Panc1 (cell line): ENCODE measurements around the gene LIPF. TPM values are rescaled to one million over a fixed set of nuclear protein-coding genes. Genes with fewer than 3 reads are reported as not detected.

Experiments used
- ATAC-seq: fragments of 200-7000 bp; cut with Tn5 transposase; 2 replicates; pipeline ENCODE4 v1.9.1; 2020; ENCODE audit warnings: mild to moderate bottlenecking, moderate library complexity
- BruUV-seq: library from RNA; stranded (reverse); fragments of 400-500 nt; replicated peaks from 2 replicates; lab custom pipeline; 2021; lab: Mats Ljungman, UMichigan
- CTCF ChIA-PET: fragments of 300-600 bp; sonication (Branson Sonifier 250); formaldehyde crosslinking; loops from one replicate; lab custom pipeline; 2022; ENCODE audit warnings: antibody characterized with exemption; lab: Charles Lee
- POLR2A ChIA-PET: fragments of 300-600 bp; sonication (Branson Sonifier 250); formaldehyde crosslinking; loops from one replicate; lab custom pipeline; 2022; ENCODE audit warnings: antibody characterized with exemption; lab: Charles Lee
- DNase-seq: peaks from one replicate; pipeline ENCODE4 v3.0.0-alpha.2; 2010; ENCODE audit warnings: low read depth, low spot score
- H3K27ac ChIP-seq: 2 replicates; pipeline ENCODE4 v1.5.1; 2011; ENCODE audit warnings: mild to moderate bottlenecking, low read length, inconsistent platforms
- H3K27me3 ChIP-seq: fragments of 200-500 bp; sonication (Bioruptor generic); 2 replicates; pipeline ENCODE4 v1.6.0; 2014; ENCODE audit warnings: low read length, inconsistent platforms; ENCODE audit not compliant: control insufficient read depth, insufficient read depth
- H3K36me3 ChIP-seq: fragments of 200-500 bp; sonication (Bioruptor generic); 2 replicates; pipeline ENCODE4 v1.5.1; 2014; ENCODE audit warnings: inconsistent platforms, mild to moderate bottlenecking, low read length, moderate library complexity; ENCODE audit not compliant: control insufficient read depth, insufficient read depth
- H3K4me1 ChIP-seq: 2 replicates; pipeline ENCODE4 v1.5.1; 2011; ENCODE audit warnings: inconsistent platforms, mild to moderate bottlenecking, low read length, moderate library complexity; ENCODE audit not compliant: control insufficient read depth, insufficient read depth
- H3K4me3 ChIP-seq, 2 experiments: 2 replicates each; pipeline ENCODE4 v1.5.1; 2011 to 2012; ENCODE audit warnings: low read depth in 2 of 2, low read length in 2 of 2, mild to moderate bottlenecking in 2 of 2, inconsistent platforms in 1 of 2, moderate library complexity in 1 of 2
- H3K9me3 ChIP-seq: fragments of 200-500 bp; sonication (Bioruptor generic); 2 replicates; pipeline ENCODE4 v1.5.1; 2014; ENCODE audit warnings: low read depth, mild to moderate bottlenecking, inconsistent platforms, low read length, moderate library complexity; ENCODE audit not compliant: control insufficient read depth, insufficient read depth
- POLR2AphosphoS5 ChIP-seq: IDR thresholded peaks from 2 replicates; pipeline ENCODE4 v1.6.1; 2012; ENCODE audit warnings: mild to moderate bottlenecking, low read depth, low read length, moderate library complexity
- SIN3A ChIP-seq: IDR thresholded peaks from 2 replicates; pipeline ENCODE4 v1.6.1; 2012; ENCODE audit warnings: low read depth, mild to moderate bottlenecking, low read length, moderate library complexity, borderline replicate concordance; ENCODE audit not compliant: insufficient read depth
- TCF7L2 ChIP-seq: IDR thresholded peaks from 2 replicates; pipeline ENCODE4 v1.6.1; 2011; ENCODE audit warnings: mild to moderate bottlenecking, low read depth, low read length, inconsistent platforms
- in situ Hi-C: cut with HindIII; loops from 2 replicates; pipeline ENCODE4 v1.10.0; 2016; ENCODE audit warnings: low sequenced_read_pairs, low pct_unique_long_range_greater_than_20kb
- intact Hi-C: fragments of 100-400 bp; cut with micrococcal nuclease; formaldehyde crosslinking; loops from one replicate; pipeline ENCODE4 v1.10.0; 2022; ENCODE audit not compliant: unreplicated experiment
- total RNA-seq: library from RNA; stranded (reverse); gene quantifications from one replicate; pipeline ENCODE4 v1.2.1, GENCODE V29; 2021; ENCODE audit not compliant: unreplicated experiment
- TF ChIP-seq, protein P1 (sequence below), 2 experiments: IDR thresholded peaks; 2 replicates each; pipeline ENCODE4 v1.6.1; 2011 to 2012; ENCODE audit warnings: low read depth in 2 of 2, control low read depth in 1 of 2, low read length in 1 of 2, mild to moderate bottlenecking in 1 of 2, moderate library complexity in 1 of 2; ENCODE audit not compliant: insufficient read depth in 1 of 2
- TF ChIP-seq, protein P2 (sequence below): fragments of 450-650 bp; IDR thresholded peaks from 2 replicates; pipeline ENCODE4 v1.5.1; 2017; ENCODE audit warnings: mild to moderate bottlenecking

Gene LIPF
- total RNA-seq, 1 experiment from 2014 or later: not detected

- peak; percentile 36 for DNase-seq
Observed at GRCh38 chr10:88651101-88651551, 13.1 kb upstream of the LIPF start.

GRCh38 chr10:88652616-88653015, 11.6 kb upstream of the LIPF start:
- Histone ChIP-seq H3K36me3 (no peaks in the 10 kb centered on the region; the same call in 1 of the 2 replicates), H3K4me1 (no peaks in the 10 kb centered on the region; the same call in 1 of the 2 replicates), H3K27ac (no peak overlapping the region), H3K27me3 (no peaks in the 10 kb centered on the region), H3K4me3 (no peak overlapping the region), H3K9me3 (no peaks in the 10 kb centered on the region)
- ATAC-seq (no peak), DNase-seq (no peak)
- BruUV-seq: no TSS peak
- in situ Hi-C loops: no loop called here
- TF ChIP-seq TCF7L2 (no peak), SIN3A (no peak), POLR2AphosphoS5 (no peak)
- TF ChIP-seq, protein P1, sequence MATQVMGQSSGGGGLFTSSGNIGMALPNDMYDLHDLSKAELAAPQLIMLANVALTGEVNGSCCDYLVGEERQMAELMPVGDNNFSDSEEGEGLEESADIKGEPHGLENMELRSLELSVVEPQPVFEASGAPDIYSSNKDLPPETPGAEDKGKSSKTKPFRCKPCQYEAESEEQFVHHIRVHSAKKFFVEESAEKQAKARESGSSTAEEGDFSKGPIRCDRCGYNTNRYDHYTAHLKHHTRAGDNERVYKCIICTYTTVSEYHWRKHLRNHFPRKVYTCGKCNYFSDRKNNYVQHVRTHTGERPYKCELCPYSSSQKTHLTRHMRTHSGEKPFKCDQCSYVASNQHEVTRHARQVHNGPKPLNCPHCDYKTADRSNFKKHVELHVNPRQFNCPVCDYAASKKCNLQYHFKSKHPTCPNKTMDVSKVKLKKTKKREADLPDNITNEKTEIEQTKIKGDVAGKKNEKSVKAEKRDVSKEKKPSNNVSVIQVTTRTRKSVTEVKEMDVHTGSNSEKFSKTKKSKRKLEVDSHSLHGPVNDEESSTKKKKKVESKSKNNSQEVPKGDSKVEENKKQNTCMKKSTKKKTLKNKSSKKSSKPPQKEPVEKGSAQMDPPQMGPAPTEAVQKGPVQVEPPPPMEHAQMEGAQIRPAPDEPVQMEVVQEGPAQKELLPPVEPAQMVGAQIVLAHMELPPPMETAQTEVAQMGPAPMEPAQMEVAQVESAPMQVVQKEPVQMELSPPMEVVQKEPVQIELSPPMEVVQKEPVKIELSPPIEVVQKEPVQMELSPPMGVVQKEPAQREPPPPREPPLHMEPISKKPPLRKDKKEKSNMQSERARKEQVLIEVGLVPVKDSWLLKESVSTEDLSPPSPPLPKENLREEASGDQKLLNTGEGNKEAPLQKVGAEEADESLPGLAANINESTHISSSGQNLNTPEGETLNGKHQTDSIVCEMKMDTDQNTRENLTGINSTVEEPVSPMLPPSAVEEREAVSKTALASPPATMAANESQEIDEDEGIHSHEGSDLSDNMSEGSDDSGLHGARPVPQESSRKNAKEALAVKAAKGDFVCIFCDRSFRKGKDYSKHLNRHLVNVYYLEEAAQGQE (IDR thresholded peaks at IDR 0.05; ENCODE audit: insufficient read depth in 1 of 2, low read depth in 2 of 2, low read length in 1 of 2): no peak
- TF ChIP-seq, protein P2, sequence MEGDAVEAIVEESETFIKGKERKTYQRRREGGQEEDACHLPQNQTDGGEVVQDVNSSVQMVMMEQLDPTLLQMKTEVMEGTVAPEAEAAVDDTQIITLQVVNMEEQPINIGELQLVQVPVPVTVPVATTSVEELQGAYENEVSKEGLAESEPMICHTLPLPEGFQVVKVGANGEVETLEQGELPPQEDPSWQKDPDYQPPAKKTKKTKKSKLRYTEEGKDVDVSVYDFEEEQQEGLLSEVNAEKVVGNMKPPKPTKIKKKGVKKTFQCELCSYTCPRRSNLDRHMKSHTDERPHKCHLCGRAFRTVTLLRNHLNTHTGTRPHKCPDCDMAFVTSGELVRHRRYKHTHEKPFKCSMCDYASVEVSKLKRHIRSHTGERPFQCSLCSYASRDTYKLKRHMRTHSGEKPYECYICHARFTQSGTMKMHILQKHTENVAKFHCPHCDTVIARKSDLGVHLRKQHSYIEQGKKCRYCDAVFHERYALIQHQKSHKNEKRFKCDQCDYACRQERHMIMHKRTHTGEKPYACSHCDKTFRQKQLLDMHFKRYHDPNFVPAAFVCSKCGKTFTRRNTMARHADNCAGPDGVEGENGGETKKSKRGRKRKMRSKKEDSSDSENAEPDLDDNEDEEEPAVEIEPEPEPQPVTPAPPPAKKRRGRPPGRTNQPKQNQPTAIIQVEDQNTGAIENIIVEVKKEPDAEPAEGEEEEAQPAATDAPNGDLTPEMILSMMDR: no peak
- ChIA-PET CTCF (no interaction called here), POLR2A (no interaction called here)
- intact Hi-C loops: no loop called here

More at GRCh38 chr10:88651101-88651551, 13.1 kb upstream of the LIPF start:
- Histone ChIP-seq H3K4me3 (no peak overlapping the region), H3K27ac (no peak overlapping the region), H3K9me3 (no peaks in the 10 kb centered on the region), H3K4me1 (no peaks in the 10 kb centered on the region; the same call in 1 of the 2 replicates), H3K36me3 (no peaks in the 10 kb centered on the region; the same call in 1 of the 2 replicates), H3K27me3 (no peaks in the 10 kb centered on the region)
- no peak for ATAC-seq
- TF ChIP-seq TCF7L2: no peak
- no peak for TF ChIP-seq SIN3A
- TF ChIP-seq, protein P2: no peak
- TF ChIP-seq, protein P1 (IDR thresholded peaks at IDR 0.05; ENCODE audit: insufficient read depth in 1 of 2, low read depth in 2 of 2, low read length in 1 of 2): no peak
- no peak for TF ChIP-seq POLR2AphosphoS5
- ChIA-PET CTCF (interaction anchor here (0.6 kb wide), 1 partner anchor 40 kb away, joined by 3 read pairs; no protein-coding TSS in a partner anchor), POLR2A (interaction anchor here (0.6 kb wide), 1 partner anchor 190 kb away, joined by 7 read pairs; no protein-coding TSS in a partner anchor)
- intact Hi-C loops (no loop called here), in situ Hi-C loops (no loop called here)
- no TSS peak for BruUV-seq
